Testis (tissue), 3 donors: ENCODE results near the gene GCM1. TPM values are rescaled to one million over a fixed set of nuclear protein-coding genes. Genes with fewer than 3 reads are reported as not detected.

Source experiments
- DNase-seq: peaks from one replicate; pipeline ENCODE4 v3.0.0-alpha.2; 2019
- H3K27ac ChIP-seq, 2 donors: fragments of 200-600 bp; sonication (generic); one replicate each; pipeline ENCODE4 v1.5.1; 2019
- H3K27me3 ChIP-seq: fragments of 200-600 bp; sonication (generic); one replicate; pipeline ENCODE4 v1.5.1; 2019
- H3K36me3 ChIP-seq: fragments of 200-600 bp; sonication (generic); one replicate; pipeline ENCODE4 v1.5.1; 2017; ENCODE audit warnings: low read depth; ENCODE audit errors: missing control alignments
- H3K4me1 ChIP-seq: fragments of 200-600 bp; sonication (generic); one replicate; pipeline ENCODE4 v1.5.1; 2019
- H3K4me3 ChIP-seq, 2 donors: fragments of 200-600 bp; sonication (generic); one replicate each; pipeline ENCODE4 v1.5.1; 2017 to 2019
- H3K9me3 ChIP-seq: fragments of 200-600 bp; sonication (generic); one replicate; pipeline ENCODE4 v1.5.1; 2017
- POLR2A ChIP-seq: fragments of 450-650 bp; IDR thresholded peaks from one replicate; pipeline ENCODE4 v1.6.1; 2017; ENCODE audit warnings: antibody characterized with exemption, mild to moderate bottlenecking, moderate library complexity
- WGBS, 2 donors: methylation state at CpG; one replicate each; pipeline ENCODE4 v1.1.5; 2018; 5-methylcytosine and 5-hydroxymethylcytosine counted together
- intact Hi-C: fragments of 100-400 bp; cut with DNase I; formaldehyde crosslinking; loops from one replicate; pipeline ENCODE4 v1.15.1; 2023; ENCODE audit warnings: low total_unique reads
- polyA plus RNA-seq: library from polyadenylated mRNA; stranded (reverse); fragments of 350-450 nt; fragmentation: Illumina TruSeq; extraction: RNeasy Lipid Tissue Mini Kit (QIAGEN cat#74804); gene quantifications from one replicate; pipeline ENCODE4 v1.2.3, GENCODE V29; 2014; ENCODE audit warnings: low read depth, low replicate concordance; ENCODE audit not compliant: insufficient read depth
- total RNA-seq, 2 donors: library from RNA; depleted of rRNA; stranded (reverse); fragments of >200 nt; gene quantifications; one replicate each; pipeline ENCODE4 v1.2.3, GENCODE V29; 2016
- TF ChIP-seq, protein P1 (sequence below), 3 experiments: fragments of 450-650 bp in 2 of 3; fragments of 200-600 bp in 1 of 3; sonication (generic) in 1 of 3; IDR thresholded peaks; one replicate each; pipeline ENCODE4 v1.5.1; 2016 to 2019; ENCODE audit warnings: antibody characterized with exemption in 3 of 3, mild to moderate bottlenecking in 2 of 3, moderate library complexity in 1 of 3

The GCM1 gene
- total and polyA plus RNA-seq, 3 donors from 2014 or later = 0.47 to 0.90 (median 0.68) TPM

DNA sequence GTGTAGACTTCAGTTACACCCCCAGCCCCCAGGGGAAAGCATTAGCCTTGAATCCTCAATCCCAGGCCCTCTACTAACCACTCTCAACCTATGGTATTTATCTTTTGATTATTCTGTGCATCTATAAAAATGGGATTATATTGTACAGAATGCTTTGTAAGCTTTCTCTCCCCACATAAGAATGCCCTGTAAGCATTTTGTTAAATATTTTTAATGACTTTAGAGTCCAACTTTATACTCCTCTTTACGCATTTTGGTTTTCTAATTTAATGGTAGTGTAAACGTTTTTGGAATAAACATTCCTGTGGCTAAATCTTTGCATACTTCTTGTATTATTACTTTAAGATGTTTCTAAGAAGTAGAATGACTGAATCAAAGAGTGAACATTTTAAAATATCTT, 48.1 kb downstream of the GCM1 start:
- no peaks in the 10 kb centered on the region for H3K9me3 ChIP-seq
- no peak overlapping the region for H3K4me3 ChIP-seq
- H3K27ac ChIP-seq = no peak overlapping the region
- DNase-seq = no peak
- TF ChIP-seq, protein P1, sequence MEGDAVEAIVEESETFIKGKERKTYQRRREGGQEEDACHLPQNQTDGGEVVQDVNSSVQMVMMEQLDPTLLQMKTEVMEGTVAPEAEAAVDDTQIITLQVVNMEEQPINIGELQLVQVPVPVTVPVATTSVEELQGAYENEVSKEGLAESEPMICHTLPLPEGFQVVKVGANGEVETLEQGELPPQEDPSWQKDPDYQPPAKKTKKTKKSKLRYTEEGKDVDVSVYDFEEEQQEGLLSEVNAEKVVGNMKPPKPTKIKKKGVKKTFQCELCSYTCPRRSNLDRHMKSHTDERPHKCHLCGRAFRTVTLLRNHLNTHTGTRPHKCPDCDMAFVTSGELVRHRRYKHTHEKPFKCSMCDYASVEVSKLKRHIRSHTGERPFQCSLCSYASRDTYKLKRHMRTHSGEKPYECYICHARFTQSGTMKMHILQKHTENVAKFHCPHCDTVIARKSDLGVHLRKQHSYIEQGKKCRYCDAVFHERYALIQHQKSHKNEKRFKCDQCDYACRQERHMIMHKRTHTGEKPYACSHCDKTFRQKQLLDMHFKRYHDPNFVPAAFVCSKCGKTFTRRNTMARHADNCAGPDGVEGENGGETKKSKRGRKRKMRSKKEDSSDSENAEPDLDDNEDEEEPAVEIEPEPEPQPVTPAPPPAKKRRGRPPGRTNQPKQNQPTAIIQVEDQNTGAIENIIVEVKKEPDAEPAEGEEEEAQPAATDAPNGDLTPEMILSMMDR (IDR thresholded peaks at IDR 0.05) = no peak
- TF ChIP-seq POLR2A = no peak
- 19 to 34% methylated on average over 2 of the region's 2 CpGs for WGBS, 2 donors
- intact Hi-C loops = no loop called here
- no peaks in the 10 kb centered on the region for H3K27me3 ChIP-seq
- no peaks in the 10 kb centered on the region for H3K36me3 ChIP-seq
- H3K4me1 ChIP-seq = no peaks in the 10 kb centered on the region

DNA sequence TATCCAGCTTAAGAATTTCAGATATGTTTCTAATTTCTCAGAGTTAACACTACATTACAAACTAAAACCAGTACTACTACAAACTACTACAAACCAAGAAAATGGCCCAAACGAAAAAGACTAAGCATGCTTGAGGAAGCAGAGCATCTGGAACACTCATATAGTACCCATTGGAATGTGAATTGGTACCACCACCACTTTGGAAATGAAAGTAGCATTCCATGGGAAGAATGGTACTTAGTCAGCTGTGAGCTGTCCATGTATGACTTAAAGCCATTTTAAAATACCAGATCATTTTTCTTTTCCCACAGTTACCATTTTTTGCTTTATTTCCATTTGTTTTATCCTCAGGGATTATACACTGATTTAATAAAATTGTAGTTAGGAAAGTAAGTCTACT, 52.9 kb downstream of the GCM1 start:
- Histone ChIP-seq H3K36me3 (no peaks in the 10 kb centered on the region), H3K4me1 (no peaks in the 10 kb centered on the region), H3K27me3 (no peaks in the 10 kb centered on the region), H3K9me3 (no peaks in the 10 kb centered on the region), H3K27ac (no peak overlapping the region), H3K4me3 (no peak overlapping the region)
- intact Hi-C loops = loop anchor here (10.0 kb wide), 1 partner anchor 411 kb away; no protein-coding TSS in a partner anchor
- no peak for DNase-seq
- no peak for TF ChIP-seq POLR2A
- TF ChIP-seq, protein P1 (IDR thresholded peaks at IDR 0.05) = no peak
- 78 to 84% methylated on average over 1 of the region's 1 CpG for WGBS, 2 donors

DNA sequence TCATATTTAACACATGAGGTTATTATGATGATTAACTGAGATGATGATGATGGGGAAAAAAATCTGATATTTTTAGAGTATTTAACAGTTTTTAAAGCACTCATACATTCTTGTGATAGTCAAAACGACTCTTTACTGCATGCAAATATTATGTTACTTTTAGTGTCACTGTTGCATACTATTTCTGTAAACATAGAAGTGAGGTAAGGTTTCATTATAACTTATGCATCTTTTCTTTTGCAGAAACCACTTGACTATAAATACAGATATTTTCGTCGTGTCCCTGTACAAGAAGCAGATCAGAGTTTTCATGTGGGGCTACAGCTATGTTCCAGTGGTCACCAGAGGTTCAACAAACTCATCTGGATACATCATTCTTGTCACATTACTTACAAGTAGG, 53.4 kb downstream of the GCM1 start:
- Histone ChIP-seq H3K27ac (no peak overlapping the region), H3K36me3 (no peaks in the 10 kb centered on the region), H3K27me3 (no peaks in the 10 kb centered on the region), H3K9me3 (no peaks in the 10 kb centered on the region), H3K4me1 (no peaks in the 10 kb centered on the region), H3K4me3 (no peak overlapping the region)
- DNase-seq = no peak
- TF ChIP-seq, protein P1 (IDR thresholded peaks at IDR 0.05) = no peak
- TF ChIP-seq POLR2A = no peak
- intact Hi-C loops = loop anchor here (10.0 kb wide), 1 partner anchor 410 kb away; no protein-coding TSS in a partner anchor
- 74 to 82% methylated on average over 3 of the region's 3 CpGs for WGBS, 2 donors

GRCh38 chr6:53090576-53090975, 58.1 kb downstream of the GCM1 start:
- TF ChIP-seq POLR2A = no peak
- TF ChIP-seq, protein P1 (IDR thresholded peaks at IDR 0.05) = no peak
- Histone ChIP-seq H3K9me3 (no peaks in the 10 kb centered on the region), H3K4me1 (no peaks in the 10 kb centered on the region), H3K27ac (no peak overlapping the region), H3K36me3 (no peaks in the 10 kb centered on the region), H3K27me3 (no peaks in the 10 kb centered on the region), H3K4me3 (no peak overlapping the region)
- DNase-seq = no peak
- intact Hi-C loops = loop anchor here (10.0 kb wide), 1 partner anchor 406 kb away; no protein-coding TSS in a partner anchor
- WGBS, 2 donors = 91 to 93% methylated on average over 2 of the region's 2 CpGs

- H3K4me3 ChIP-seq = no peak overlapping the region
- H3K27me3 ChIP-seq = no peaks in the 10 kb centered on the region
- H3K36me3 ChIP-seq = no peaks in the 10 kb centered on the region
- no peak overlapping the region for H3K27ac ChIP-seq
- intact Hi-C loops = loop anchor here (10.0 kb wide), 1 partner anchor 405 kb away; no protein-coding TSS in a partner anchor
- no peaks in the 10 kb centered on the region for H3K4me1 ChIP-seq
- TF ChIP-seq, protein P1 (IDR thresholded peaks at IDR 0.05) = no peak
- TF ChIP-seq POLR2A = no peak
- no peaks in the 10 kb centered on the region for H3K9me3 ChIP-seq
- DNase-seq = no peak
These were observed 58.7 kb downstream of the GCM1 start for GRCh38 chr6:53089948-53090347.
